HG03066 (cell line): Measurements from ENCODE around the gene AHCYL1.

Source experiments
- ATAC-seq: cut with Tn5 transposase; IDR thresholded peaks from one replicate; pipeline ENCODE4 v1.9.1; 2021; ENCODE audit warnings: low read depth; ENCODE audit not compliant: unreplicated experiment

The AHCYL1 gene

DNA sequence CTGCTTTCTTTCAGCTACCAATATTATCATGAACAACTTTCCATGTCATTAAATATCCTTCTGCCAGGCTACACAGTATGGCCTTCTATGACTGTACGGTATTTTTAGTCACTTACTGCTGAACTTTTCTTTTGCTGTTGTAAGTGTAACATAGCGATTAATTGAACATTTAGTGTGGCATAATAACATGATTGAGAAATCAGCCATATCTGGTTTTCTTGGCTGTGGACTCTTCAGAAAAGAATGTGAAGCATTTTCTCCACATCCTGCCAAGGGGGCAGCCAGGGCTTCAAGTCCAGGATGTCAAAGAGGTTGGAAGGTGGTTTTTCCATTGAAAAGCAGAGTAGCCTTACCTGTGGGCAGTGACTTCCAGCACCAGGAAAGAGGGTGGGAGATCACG is 8.8 kb upstream of the AHCYL1 start:
- ATAC-seq = no peak

DNA sequence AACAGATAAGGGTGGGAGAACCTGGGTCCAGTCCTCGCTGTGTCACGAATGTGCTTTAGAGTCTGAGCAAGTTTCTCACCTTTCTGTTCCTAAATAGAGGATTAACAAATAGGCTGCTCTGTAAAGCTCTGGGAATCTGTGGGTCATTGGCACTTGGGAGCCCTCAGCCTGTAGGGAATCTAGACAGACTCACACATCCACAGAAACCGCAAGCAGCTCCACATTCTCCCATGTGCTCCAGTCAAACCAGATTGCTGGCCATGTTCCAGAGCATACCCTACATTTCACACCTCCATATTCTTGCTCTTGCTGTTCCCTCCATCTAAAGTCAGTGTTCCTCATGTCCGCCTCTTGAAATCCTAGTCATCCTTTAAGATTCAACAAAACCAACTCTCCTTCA is 7.8 kb upstream of the AHCYL1 start:
- no peak for ATAC-seq

DNA sequence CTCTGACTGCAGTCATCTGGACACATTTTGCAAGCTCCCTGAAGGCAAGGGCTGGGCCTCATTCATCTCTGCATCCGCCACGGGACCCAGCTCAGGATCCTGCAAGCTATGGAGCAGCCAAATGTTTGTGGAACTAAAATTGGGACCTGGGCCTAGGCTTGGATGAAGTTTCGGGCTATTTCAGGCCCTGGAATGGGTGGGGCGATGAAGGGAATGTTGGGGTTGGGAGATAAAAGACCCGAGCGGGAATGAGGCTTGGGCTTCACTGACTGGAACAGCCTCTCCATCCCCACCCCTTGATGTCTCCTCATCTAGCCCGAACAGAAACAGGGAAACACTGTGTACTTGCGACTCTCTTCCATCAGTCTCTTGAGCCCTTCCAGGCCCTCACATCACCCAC is 7.3 kb upstream of the AHCYL1 start:
- no peak for ATAC-seq

DNA sequence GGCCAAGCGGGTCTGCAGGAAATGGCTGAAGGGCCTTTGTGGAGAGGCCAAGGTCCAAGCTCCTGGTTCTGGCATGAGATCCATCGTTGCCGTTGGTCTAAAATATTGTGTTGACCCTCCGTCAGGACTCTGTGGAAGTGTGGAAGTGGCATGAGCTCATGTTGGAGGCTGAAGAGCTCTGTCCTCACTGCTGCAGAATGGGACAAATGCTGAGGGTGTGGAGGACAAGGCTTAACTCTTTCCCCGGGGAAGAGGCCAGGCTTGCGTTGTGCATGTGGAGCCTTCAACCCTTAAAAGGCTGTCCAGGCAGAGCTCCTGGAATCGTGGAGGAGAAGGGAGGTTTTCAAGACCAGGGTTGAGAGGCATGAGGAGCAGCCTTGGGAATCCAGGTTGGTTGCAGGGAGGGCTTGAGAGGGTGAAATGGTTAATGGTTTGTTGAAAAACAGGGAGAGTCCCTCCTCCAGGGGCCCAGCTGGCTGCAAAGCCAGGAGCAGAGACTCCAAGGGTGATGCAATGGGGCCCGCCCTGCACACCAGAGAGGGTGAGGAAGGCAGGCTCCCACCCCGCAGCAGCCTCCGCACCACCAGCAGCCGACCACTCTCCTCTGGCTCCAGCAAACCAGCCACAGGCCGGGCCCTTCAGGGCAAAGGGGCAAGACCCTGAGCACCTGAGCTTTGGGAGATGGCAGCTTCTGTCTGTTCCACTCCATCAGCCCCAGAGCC is 6.7 kb upstream of the AHCYL1 start:
- no peak for ATAC-seq

DNA sequence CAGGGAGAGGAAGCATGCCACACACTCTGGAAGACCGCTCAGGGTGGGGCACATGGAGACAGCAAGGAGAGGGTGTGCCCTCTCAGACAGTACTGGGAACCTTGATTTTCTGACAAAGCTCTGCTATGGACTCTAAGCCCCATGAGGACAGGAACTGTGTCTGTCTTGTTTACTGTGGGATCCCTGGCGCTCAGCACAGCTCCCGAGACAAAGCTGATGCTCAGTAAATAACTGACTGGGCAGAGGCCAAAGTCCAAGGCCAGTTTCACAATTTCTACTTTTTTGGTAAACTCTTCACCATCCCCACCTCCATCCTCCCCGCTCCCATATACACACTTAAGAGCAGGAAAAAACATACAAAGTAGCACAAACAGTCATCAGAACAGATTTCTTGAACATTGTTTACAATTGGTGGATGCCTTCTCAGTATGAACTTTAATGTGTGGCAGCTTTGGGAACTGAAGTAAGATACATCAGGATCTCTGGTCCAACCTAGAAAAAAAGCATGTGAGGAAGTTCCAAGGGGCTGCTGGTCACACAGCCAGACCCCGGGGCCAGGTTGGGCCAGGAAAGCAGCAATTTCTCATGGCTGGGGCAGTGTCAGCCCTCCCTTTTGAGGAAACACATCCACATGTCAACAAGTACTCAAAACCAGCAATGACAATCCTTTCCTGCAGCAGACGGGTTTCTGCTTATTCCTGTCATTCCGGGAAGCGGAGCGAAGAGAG is 5.6 kb upstream of the AHCYL1 start:
- ATAC-seq = no peak

DNA sequence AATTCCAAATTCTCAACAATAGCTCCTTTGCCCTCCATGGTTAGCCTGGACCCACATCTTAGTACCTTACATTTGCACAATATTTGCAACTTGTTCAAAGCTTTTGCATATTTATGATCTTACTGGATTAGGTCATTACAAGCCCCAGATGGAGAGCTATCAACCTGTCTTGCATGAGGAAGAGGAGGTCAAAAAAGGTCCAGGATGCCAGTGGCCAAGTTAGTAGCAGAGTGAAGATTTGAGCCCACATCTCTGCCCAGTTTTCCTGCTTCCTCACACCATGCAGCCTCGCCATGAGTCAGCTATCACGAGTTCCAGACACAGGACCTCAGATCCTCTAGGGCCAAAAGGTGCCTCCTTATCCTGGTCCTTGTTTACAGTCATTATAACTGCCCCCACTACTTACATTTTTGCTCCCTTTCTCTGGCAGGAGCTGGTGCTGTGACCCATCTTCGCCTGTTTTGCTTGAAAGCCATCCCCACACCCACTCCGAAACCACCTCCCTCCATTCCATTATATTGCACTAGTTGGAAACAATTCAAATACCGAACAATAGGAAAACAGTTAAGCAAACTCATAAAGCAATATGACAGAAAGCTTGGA is 5.0 kb upstream of the AHCYL1 start:
- ATAC-seq = no peak

DNA sequence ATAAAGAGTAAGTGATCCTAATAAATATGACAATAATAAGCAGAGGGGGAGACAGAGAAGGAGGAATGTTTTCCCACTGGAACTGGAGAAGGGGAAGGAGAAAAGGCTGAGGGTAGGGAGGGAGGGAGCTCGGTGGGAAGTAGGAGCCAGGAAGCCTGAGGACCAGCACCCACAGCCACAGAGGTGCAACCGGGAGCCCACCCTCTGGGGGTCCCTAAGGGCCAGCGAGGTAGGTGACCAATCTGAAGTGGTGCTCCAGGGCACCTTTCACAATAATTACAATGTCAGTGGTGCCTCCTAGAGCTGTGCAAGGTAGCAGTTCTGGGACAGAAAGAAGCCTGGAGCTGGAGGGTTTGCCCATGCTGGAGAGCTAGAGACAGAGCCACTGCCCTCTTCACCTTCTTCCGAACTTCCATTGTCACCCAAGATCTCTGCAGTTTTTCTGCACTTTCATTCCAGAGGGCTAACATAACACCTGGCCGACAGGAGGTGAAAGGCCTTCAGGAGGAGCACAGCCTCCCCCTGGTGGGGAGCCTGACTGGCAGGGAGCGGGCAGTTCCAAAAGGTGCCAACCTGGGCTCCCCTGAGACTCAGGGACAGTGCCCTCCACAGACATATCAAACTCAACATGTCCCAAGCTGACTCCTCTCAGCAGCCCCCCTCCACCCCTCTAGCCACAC is 4.1 kb upstream of the AHCYL1 start:
- no peak for ATAC-seq

DNA sequence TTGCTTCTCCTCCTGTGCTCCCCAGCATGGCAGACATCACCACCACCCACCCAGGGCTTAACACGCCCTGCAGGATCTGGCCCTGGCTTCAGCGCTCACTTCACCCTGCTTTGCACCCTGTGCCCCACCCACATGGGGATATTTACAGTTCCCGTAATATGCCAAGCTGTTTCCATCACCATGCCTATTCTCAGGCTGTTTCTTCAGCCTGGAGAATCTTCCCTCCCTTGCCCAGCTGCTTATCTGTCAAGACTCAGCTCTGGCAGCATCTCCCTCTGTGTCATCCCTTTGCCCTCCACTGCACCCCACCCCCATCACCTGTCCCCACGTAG is 3.6 kb upstream of the AHCYL1 start:
- ATAC-seq = no peak

DNA sequence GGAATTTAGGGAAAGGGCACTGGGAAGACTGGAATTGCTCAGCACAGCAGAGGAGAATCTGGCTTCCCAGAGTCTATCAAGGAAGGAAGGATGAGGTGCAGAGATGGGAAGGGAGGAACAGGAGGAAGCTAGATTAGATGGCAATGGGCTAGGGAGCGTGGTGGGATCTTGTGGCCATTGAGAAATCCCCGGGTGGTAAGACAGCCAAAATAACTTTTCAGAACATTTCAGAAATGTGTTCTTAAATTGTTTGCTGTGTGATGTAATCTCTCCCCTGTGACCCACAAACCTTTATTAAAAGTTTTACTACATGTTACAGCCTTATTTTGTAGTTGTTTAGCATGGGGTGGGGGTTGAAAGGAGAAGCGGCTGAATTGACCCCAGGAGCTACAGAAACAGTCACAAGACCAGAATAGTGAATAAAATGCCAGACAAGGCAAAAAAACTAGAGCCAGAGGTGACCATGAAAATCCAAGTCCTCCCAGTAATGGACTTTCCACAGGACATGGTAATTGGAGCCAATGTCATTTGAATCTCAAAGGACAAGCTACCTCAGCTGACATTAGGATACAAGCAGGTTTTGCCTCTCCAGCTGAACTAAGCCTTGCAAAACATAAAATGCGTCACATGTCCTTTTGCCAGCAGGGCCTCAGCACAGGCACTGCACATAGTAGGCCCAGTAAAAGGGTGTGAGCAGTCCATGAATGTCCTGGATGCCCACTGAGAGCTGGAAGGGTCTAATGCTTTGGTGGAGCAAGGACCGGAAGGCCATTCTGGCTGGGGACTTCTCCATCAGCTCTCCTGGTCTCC is 980 bp upstream of the AHCYL1 start:
- ATAC-seq = no peak

DNA sequence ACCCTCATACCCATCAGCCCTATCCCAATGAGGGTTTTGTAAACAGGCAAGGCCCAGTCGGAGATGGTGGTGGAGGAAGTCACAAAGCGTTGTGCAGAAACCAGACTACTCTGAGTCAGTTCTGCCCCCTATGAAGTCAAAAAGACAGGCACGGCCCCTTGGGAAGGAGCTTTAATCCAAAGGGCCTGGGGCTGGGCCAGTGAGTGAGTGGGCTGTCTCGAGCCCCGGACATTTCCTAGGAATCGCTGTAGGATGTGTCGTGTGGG is 442 bp upstream of the AHCYL1 start:
- no peak for ATAC-seq

DNA sequence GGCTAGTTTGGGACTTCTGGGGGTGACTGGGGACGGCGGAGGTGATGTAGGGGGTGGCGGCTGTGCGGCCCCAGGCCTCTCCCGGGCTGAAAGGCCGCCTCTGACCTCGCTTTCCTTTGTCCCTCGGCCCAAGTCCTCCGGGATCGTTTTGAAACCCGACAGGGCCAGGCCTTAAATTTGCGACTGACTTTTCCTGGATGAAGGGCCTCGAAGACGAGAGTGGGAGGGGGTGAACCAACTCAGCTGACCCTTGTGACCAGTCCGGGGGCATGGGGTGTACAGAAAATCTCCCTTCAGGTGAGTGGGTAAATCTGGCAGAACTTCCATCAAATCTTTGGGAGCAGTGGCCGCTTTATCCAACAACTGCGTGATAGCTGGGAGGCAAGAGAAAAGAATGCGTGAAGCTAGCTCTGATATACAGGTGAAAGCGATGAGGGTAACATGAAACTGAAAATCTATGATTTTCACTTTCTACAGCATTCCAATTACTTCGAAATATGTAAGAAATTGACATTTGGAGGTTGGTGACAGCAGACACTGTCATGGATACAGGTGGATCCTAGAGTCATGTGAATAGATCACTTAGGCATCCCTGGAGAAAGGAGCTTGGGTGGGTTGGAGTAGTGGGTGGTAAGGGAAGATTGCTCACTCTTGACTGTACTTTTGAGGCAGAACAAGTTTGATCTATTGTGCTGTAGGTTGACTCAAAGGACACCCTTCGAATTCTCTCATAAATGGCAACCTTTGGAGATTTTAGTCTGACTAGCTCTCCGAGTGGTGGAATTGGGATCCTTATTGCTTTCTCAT is 885 bp downstream of the AHCYL1 start:
- peak; percentile 8 for ATAC-seq

DNA sequence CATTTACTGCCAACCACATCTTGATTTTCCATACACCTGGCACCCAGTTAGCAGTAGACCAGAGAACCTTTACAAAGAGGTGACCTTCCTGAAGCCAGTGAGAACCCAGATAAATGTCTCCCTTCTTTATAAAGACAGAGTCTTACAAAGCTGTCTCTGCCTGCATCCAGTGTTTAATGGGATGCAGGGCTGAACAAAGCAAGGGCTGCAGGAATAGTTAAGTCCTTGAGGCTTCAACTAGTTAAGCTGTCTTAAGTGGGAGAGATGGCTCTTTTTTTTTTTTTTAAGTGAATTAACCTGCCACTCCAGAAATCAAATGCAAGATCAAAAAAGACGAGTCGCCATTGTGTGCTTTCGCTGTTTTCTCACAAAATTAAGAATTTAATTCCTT is 1.5 kb downstream of the AHCYL1 start:
- no peak for ATAC-seq

DNA sequence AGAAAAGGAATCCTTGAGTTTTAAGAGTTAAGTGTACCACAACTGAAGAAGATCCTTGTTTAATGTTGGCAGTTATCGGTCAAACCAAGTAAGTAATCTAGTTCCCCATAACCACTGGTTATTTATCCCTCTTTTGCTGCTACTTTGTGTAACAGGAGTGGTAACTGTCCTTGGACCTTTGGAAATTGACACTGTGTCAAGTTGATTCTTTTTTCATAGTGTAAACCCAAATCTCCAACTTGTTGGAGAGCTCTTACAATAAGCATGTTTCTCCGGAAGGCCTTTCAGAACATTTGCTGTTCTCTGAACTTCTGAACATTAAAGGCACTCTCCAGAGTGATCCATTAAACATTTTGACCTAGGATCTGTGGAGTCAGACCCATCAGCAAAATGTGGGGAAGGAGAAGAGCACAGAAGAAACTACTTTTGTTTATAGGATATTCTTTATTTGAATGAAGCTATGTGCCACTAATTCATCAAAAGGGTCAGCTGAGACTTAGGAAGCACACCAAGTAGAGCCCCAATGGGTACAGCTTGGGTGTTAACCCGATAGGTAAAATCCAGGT is 3.9 kb downstream of the AHCYL1 start:
- no peak for ATAC-seq

DNA sequence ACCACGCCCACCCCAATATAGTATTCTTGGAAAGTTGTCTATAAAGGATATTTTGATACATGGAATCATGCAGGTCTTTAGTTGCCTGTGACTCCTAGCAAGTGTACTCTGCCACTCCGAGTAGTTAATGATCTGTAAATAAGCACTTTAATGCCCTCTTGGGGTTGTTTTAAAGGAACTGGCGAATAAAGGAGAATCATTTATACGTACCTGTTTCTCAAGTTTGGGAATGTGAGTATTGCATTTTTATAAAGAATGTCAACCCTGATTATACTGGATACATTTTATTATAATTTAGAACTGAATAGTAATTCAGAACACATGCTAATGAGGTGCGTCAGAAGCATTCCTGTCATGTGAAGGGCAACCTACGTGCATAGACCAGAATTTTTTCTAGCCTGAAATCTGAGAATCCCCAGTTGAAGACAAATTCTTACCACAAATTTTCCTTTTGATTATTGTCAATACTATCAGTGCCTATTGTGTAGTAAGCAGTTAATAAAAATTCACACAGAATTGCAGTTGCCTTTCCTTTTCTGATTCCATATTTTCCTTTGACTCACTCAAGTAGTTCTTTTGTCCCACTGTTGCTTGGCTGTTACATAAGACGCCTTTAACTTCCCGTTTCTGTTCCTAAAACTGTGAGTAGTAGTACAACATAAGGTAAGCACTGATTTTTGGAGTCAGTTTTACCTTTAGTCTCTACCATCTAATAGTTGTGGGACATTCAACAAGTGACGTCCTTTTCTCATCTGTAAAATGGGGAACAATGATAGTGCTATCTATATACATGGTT is 5.1 kb downstream of the AHCYL1 start:
- ATAC-seq = no peak

DNA sequence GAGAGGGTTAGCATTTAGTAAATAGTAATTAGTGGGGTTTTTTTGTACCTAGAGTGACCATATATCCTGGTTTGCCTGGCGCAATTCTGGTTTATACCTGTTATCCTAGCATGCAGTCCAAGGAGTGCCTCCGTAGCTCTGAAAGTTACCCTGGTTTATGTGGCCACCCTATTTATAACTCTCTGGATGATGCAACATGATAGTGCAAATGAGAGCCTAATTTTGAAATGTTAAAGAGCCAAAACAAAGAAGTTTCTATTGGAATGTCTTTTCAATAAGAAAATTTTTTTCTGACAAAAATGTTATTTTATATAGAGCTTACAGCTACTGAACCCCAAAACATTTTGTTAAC is 5.7 kb downstream of the AHCYL1 start:
- no peak for ATAC-seq

DNA sequence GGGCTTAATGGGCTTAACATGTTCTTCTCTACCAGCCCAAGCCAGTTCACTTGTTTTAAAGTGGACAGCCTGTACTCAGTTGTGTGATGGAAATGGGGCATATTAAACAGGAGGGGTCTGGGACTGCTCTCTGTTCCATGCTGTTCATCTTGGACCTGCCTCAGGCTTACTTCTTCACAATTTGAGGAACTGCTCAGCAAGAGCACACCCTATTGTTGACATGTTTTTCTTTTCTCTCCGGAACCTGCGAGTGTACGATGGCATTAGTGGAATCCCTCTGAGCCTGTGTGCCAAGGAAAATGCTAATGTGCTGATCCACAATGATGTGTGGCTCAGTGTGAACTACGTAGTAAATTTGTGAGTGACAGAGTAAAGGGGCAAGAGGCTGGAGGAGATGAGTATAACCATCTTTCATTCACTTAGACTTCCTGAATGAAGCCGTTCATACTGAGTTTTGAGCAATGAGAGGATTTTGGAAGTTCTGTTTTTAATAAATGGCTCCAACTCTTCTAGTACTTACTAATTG is 6.9 kb downstream of the AHCYL1 start:
- ATAC-seq = no peak

DNA sequence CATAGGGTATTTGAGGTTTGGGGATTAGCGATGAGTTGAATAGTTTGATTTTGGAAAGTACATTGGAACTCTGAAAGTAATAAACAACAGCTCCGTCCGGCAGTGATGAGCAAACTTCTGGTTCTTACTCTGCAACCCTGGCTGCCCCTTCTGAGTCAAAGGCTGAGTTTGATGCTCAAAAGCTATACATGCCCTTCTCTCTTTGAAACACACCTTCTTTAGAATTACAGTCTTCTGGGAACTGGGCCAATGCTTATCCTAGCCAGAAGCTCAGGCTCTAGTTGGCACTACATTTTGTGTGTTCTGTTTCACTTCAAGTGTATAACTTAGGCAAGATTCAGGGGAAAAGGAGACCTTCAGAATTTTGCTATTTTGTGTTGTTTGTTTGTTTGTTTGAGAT is 9.3 kb downstream of the AHCYL1 start:
- no peak for ATAC-seq

DNA sequence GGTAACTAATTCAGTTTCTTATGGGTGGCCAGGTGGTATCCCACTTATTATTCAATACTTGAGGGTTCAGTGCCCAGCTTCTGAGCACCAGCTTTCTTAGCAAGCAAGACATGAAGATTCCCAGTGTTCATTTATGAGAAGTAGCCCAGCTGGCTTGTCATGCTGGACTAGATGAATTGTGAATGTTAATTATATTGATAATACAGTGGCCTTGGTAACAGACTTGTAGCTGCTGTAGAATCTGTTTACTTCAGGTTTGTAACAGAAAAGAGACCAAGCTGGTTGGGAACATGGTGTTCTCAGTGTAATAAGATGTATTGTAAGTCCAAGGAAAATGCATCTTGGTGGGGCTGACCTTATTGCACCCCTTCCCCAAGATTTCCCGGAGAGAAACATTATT is 10.1 kb downstream of the AHCYL1 start:
- ATAC-seq = no peak

DNA sequence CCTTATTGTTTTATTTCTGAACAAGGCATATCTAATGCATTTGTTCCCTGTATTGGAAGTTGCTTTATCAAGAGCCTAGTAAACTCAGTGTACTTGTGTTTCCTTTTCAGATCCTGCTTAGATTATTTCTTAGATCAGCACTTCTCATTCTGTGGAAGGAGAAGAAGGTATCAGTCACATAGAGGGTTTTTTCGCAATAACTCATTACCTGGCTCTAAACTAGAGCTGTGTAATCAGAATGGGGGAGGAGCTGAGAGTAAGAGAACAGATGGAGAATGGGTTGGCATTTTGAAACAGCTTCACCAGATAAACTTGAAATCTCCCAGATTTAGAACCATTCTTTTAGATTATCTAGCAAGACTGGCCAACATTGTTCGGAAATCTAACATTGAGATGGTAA is 11.0 kb downstream of the AHCYL1 start:
- no peak for ATAC-seq
